Raji (cell line): Measurements from ENCODE around the gene DTD1.

Source experiments
- POLR2A ChIP-seq: IDR thresholded peaks from 2 replicates; pipeline ENCODE4 v1.6.1; 2011; ENCODE audit warnings: low read depth, low read length, control low read depth; ENCODE audit not compliant: insufficient read depth

The DTD1 gene

DNA sequence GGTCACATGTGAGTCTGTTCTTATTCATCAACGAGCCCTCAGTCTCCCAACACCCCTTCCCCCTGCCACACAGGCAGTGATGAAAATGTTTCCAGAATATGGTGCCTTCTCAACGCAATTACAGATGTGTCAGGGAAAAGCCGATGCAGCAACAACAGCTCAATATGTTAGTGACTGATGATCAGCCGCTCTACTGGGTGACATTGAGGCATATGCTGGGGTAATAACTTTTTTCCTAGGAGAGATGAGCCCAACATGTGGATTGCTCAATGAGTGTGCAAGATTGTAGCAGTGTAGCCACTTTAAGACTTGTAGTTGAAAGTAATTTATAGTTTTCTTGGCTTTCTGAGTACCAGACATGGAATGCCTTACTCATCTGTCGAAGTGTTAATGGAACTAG, 49.4 kb downstream of the DTD1 start:
- no peak for TF ChIP-seq POLR2A

DNA sequence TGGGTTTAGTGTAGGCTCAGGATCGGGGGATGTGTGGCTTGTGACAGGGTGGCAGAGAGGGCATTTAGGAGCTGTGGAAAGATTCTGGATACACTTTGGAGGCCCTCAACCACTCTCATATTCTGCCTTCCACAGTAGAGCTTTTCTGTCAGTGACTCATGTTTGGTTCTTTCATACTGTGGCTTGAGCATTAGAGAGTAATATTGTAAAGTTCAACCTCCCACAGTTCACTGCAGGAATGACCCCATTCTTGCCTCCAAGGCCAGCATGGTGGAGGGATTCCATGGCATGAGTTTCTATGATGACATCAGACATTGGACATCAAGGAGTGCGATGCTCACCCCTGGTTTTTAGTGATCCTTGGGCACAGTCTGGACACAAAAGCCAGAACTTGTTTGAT, 50.9 kb downstream of the DTD1 start:
- no peak for TF ChIP-seq POLR2A

- TF ChIP-seq POLR2A = no peak
These were observed 51.7 kb downstream of the DTD1 start for GRCh38 chr20:18639501-18639979.

- TF ChIP-seq POLR2A = no peak
These were observed 57.4 kb downstream of the DTD1 start for GRCh38 chr20:18645196-18645745.

DNA sequence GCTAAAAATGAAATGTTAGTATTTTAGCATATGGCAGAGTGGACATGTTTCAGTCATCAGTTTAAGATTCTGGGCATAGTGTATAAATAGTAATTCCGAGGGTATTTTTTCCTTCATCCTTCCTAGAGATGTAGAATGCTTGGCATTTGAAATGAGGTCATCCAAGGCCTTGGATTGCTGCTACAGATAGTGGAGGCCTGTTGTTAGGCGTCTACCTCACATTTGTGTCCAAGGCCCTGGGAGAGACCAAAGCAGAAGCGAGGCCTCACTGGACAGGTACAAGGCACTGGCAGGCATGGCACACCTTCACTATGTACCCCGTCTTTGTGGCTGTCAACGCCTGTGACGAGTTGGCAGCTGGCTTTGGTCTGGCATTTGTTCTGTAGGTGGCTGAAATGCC, 58.0 kb downstream of the DTD1 start:
- TF ChIP-seq POLR2A = no peak

DNA sequence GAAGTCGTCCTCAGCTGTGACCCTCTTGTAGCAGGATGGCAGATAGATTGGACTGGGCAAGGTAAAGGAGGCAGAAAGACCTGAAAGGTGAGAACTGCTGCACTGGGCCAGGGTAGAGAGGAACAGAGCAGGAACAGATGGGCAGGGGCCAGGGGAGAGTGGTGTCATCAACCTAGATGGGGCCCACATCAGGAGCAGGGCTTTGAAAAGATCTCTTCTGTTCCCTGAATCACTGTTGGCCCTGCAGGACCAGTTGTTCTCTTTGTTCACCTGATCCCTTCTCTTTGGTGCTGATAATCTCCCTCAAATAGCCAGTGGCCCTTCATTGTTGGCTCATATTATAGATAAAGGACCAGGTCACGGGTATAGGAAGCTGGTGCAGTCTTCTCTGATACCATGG, 59.9 kb downstream of the DTD1 start:
- TF ChIP-seq POLR2A = no peak

- TF ChIP-seq POLR2A = no peak
These were observed 62.4 kb downstream of the DTD1 start for GRCh38 chr20:18650224-18650623.

DNA sequence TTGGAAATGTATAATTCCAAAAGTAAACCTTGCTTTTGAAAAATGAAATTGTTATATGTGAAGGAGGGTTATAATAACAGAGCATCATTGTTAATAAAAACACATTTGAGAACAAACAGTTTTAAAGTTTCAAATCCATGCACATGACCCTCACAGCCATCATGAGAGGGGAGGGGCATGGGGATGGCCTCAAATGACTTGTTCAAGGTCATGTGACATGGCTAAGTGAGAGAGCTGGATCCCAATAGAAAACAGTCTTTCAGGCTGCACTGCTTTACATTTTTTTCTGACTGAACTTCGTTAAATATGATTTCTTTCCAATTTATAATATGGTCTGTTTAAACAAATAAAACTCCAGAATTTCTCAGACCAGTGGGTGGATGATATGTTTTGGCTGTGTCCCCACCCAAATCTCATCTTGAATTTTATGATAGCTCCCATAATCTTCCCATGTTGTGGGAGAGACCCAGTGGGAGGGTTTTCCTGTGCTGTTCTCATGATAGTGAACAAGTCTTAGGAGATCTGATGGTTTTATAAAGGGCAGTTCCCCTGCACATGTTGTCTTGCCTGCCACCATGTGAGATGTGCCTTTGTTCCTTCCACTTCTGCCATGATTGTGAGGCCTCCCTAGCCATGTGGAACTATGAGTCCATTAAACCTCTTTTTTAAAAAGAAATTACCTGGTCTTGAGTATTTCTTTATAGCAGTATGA, 66.0 kb downstream of the DTD1 start:
- TF ChIP-seq POLR2A = no peak

DNA sequence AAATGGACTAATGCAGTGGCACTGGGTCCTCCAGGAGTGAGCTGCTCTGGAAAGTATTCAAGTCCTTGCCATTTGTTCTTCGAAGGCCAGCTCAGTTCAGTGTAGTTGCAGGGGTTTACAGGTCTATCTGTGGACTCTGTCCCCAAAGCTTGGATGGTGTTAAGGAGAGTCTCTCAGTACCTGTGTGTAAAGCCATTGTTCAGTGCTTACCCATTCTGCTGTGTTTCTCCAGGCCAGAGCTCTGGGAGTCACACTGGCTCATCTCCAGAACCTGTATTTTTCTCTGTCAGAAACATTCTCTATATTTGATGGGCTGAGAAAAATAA, 66.6 kb downstream of the DTD1 start:
- no peak for TF ChIP-seq POLR2A

- no peak for TF ChIP-seq POLR2A
These were observed 69.7 kb downstream of the DTD1 start for GRCh38 chr20:18657575-18657974.

- no peak for TF ChIP-seq POLR2A
These were observed 74.6 kb downstream of the DTD1 start for GRCh38 chr20:18662279-18663040.

DNA sequence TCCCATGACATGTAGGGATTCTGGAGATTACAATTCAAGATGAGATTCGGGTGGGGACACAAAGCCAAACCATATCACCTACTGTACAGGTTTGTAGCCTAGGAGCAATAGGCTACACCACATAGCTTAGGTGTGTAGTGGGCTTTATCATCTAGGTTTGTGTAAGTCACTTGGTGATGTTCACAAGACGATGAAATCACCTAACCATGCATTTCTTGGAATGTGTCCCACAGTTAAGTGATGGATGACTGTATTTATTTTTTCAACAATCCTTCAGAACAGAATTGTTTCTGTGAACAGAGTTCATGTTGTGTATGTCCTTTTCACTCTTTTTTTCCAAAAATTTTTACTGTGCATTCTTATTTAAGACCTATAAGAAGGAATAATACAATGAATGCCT, 76.1 kb downstream of the DTD1 start:
- no peak for TF ChIP-seq POLR2A

GRCh38 chr20:18665135-18665534, 77.3 kb downstream of the DTD1 start:
- no peak for TF ChIP-seq POLR2A

- no peak for TF ChIP-seq POLR2A
These were observed 79.1 kb downstream of the DTD1 start for GRCh38 chr20:18666803-18667415.

DNA sequence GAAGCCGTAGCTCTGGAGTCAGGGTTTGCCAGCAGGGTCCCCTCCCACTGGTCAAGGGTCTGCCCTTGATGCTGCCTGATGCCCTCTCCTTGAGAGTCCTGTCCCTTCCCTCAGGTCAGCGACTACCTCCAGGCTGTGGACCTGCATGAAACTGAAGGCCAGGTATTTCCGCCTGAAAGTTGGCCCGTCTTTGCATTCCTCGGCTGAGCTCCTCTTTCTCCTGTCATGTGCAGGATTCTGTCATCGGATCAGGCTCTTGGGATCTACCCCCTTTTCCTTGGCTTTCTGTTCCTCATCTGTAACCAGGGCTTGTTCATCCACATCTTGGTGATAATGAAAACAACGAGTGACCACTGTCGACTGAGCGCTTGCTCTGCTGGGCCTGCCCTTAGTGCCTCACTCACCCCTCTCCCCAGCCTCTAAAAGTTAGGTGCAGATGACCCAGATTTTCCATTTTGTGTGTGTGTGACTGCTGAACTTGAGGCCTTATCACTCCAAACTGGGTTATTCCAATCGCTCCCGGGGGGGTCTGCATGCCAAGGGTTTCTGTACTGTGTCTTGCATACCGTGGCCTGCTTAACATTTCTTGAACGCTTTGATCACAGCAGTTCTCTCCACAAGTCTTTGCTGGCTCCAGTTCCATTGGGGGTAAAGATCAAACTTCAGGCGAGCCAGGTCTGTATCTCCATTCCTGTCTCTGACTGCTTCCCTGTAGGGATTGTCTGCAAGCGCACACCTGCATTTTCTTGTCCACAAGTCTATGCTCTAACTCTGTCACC, 81.6 kb downstream of the DTD1 start:
- no peak for TF ChIP-seq POLR2A

DNA sequence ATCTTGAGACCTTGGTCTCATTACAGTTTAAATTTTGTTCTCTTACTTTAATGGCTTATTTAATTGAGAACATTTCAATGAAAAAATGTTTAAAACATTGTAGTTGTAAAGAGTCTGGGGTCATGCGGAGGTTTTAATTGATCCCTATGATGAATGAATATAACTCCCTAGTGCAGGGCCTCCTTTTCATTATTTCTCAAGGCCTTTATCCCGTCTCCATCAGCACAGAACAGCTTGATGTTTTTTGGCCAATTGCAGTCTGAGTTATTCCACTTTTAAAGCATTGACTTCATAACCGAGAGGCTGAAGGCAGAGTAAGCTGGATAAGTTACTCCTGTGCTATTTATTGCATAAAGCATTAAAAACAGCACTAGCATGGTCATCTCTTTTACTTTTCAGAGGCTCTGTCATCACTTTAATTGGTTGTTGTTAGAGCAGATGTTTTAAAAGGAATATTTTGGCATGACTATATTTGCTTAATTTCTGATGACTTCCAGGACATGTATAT, 83.4 kb downstream of the DTD1 start:
- no peak for TF ChIP-seq POLR2A

- no peak for TF ChIP-seq POLR2A
These were observed 85.0 kb downstream of the DTD1 start for GRCh38 chr20:18672834-18673233.
